Neural cell (in vitro differentiated cells): ENCODE results near the gene NDE1.

Experiments
- TAF1 ChIP-seq: IDR thresholded peaks from 2 replicates; pipeline ENCODE4 v1.6.1; 2012; ENCODE audit warnings: low read depth
- TF ChIP-seq, protein P1 (sequence below): fragments of 450-650 bp; IDR thresholded peaks from 2 replicates; pipeline ENCODE4 v1.5.1; 2014; ENCODE audit warnings: antibody characterized with exemption, mild to moderate bottlenecking, moderate library complexity; ENCODE audit not compliant: poor library complexity, severe bottlenecking

DNA sequence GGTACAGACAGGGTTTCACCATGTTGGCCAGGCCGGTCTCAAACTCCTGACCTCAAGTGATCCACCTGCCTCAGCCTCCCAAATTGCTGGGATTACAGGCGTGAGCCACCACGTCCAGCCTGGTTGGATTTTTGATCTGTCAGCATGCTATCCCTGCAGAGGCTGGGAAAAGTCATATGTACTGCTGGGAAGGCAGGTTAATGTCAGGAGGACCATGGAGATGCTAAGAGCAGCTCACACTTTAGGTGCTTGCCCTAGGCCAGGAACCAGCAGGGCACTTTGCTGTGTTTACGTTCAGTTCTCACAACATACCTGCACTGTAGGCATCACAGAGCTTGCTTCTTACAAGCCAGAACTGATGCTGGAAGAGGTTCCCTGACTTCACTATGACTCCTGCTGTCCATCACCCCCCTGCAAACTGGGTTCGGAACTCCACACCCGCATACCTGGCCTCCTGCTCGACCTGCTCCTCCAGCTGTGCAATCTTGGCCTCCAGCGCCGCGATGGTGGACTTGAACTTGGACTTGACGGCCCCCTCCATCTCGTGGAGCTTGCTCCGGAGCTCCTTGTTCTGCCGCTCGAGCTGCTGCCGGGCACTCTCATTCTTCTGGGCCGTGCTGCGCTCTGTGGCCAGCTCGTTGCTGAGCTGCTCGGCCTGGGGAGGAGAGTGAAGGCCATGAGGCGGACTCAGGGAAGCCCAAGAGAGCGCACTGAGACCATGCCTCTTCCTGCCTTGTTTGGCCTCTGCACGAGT lies 66.8 kb downstream of the NDE1 start:
- TF ChIP-seq, protein P1, sequence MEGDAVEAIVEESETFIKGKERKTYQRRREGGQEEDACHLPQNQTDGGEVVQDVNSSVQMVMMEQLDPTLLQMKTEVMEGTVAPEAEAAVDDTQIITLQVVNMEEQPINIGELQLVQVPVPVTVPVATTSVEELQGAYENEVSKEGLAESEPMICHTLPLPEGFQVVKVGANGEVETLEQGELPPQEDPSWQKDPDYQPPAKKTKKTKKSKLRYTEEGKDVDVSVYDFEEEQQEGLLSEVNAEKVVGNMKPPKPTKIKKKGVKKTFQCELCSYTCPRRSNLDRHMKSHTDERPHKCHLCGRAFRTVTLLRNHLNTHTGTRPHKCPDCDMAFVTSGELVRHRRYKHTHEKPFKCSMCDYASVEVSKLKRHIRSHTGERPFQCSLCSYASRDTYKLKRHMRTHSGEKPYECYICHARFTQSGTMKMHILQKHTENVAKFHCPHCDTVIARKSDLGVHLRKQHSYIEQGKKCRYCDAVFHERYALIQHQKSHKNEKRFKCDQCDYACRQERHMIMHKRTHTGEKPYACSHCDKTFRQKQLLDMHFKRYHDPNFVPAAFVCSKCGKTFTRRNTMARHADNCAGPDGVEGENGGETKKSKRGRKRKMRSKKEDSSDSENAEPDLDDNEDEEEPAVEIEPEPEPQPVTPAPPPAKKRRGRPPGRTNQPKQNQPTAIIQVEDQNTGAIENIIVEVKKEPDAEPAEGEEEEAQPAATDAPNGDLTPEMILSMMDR, result no peak
- no peak for TF ChIP-seq TAF1
